ENCODE data around the gene PRR33. TPM values are rescaled to one million over a fixed set of nuclear protein-coding genes. Genes with fewer than 3 reads are reported as not detected.

The PRR33 gene
- total RNA-seq, 2 donors from 2014 or later = not detected

- Histone ChIP-seq H3K27ac (no peak overlapping the region), H3K4me3 (no peak overlapping the region), H3K36me3 (replicated peaks in 1 of 2; ENCODE audit: insufficient read depth in 1 of 2, low read depth in 2 of 2) (no peaks in the 10 kb centered on the region), H3K27me3 (no peaks in the 10 kb centered on the region), H3K4me1 (peaks cover 43% of the 10 kb centered on the region), H3K9me3 (no peaks in the 10 kb centered on the region)
- intact Hi-C loops (cut with DNase I) = no loop called here
- 64 to 75% methylated on average over 2 to 8 of the region's 8 CpGs for WGBS, 2 donors
- TF ChIP-seq CTCF (IDR thresholded peaks at IDR 0.05) = no peak
- ATAC-seq = no peak
- no peak for DNase-seq
Observed at GRCh38 chr11:1867381-1867780, 24.3 kb downstream of the PRR33 start.

- H3K36me3 ChIP-seq (replicated peaks in 1 of 2; ENCODE audit: insufficient read depth in 1 of 2, low read depth in 2 of 2) = no peaks in the 10 kb centered on the region
- no peak overlapping the region for H3K4me3 ChIP-seq
- intact Hi-C loops (cut with DNase I) = no loop called here
- DNase-seq (no peak), ATAC-seq (no peak)
- no peak for TF ChIP-seq POLR2A (IDR thresholded peaks at IDR 0.05)
- no peak for TF ChIP-seq CTCF (IDR thresholded peaks at IDR 0.05)
- H3K27ac ChIP-seq = no peak overlapping the region
- H3K27me3 ChIP-seq = no peaks in the 10 kb centered on the region
- 80 to 83% methylated on average over 4 to 13 of the region's 15 CpGs for WGBS, 2 donors
- peaks cover 45% of the 10 kb centered on the region for H3K4me1 ChIP-seq
- H3K9me3 ChIP-seq = no peaks in the 10 kb centered on the region
Observed at GRCh38 chr11:1866776-1867175, 24.9 kb downstream of the PRR33 start.

GRCh38 chr11:1866226-1866625 lies 25.5 kb downstream of the PRR33 start:
- no peak overlapping the region for H3K27ac ChIP-seq
- H3K4me1 ChIP-seq = peaks cover 44% of the 10 kb centered on the region
- WGBS, 2 donors = 94 to 97% methylated on average over 3 to 8 of the region's 8 CpGs
- DNase-seq (no peak), ATAC-seq (no peak)
- no peak for TF ChIP-seq POLR2A (IDR thresholded peaks at IDR 0.05)
- TF ChIP-seq CTCF (IDR thresholded peaks at IDR 0.05) = no peak
- intact Hi-C loops (cut with DNase I) = no loop called here
- no peak overlapping the region for H3K4me3 ChIP-seq
- no peaks in the 10 kb centered on the region for H3K9me3 ChIP-seq
- H3K36me3 ChIP-seq (replicated peaks in 1 of 2; ENCODE audit: insufficient read depth in 1 of 2, low read depth in 2 of 2) = no peaks in the 10 kb centered on the region
- no peaks in the 10 kb centered on the region for H3K27me3 ChIP-seq

GRCh38 chr11:1864831-1865665 lies 26.6 kb downstream of the PRR33 start:
- DNase-seq = peak in 1 of 4 donors; percentile 48
- Histone ChIP-seq H3K36me3 (replicated peaks in 1 of 2; ENCODE audit: insufficient read depth in 1 of 2, low read depth in 2 of 2) (no peaks in the 10 kb centered on the region), H3K4me3 (no peak overlapping the region), H3K4me1 (peaks cover 33% of the 10 kb centered on the region), H3K27ac (peak overlapping the region in 1 of 4 donors; percentile 83), H3K9me3 (no peaks in the 10 kb centered on the region), H3K27me3 (no peaks in the 10 kb centered on the region)
- no peak for ATAC-seq
- WGBS, 2 donors = 83 to 87% methylated on average over 29 of the region's 30 CpGs
- intact Hi-C loops (cut with DNase I) = no loop called here
- TF ChIP-seq CTCF (IDR thresholded peaks at IDR 0.05) (no peak), POLR2A (IDR thresholded peaks at IDR 0.05) (no peak)

GRCh38 chr11:1864231-1864630 lies 27.5 kb downstream of the PRR33 start:
- intact Hi-C loops (cut with DNase I) = no loop called here
- WGBS, 2 donors = 82 to 91% methylated on average over 18 of the region's 18 CpGs
- Histone ChIP-seq H3K4me3 (no peak overlapping the region), H3K9me3 (no peaks in the 10 kb centered on the region), H3K36me3 (replicated peaks in 1 of 2; ENCODE audit: insufficient read depth in 1 of 2, low read depth in 2 of 2) (no peaks in the 10 kb centered on the region), H3K27ac (peak overlapping the region in 3 of 4 donors; percentile 58 to 83 (median 75)), H3K27me3 (no peaks in the 10 kb centered on the region), H3K4me1 (peaks cover 30% of the 10 kb centered on the region)
- ATAC-seq = no peak
- TF ChIP-seq CTCF (IDR thresholded peaks at IDR 0.05) = no peak
- TF ChIP-seq POLR2A (IDR thresholded peaks at IDR 0.05) = no peak
- no peak for DNase-seq
